Measurements from ENCODE around the gene IL2RA. TPM values are rescaled to one million over a fixed set of nuclear protein-coding genes. Genes with fewer than 3 reads are reported as not detected.

The IL2RA gene
- total RNA-seq, 4 donors from 2014 or later = 0.15 to 0.28 TPM; not detected in 2

DNA sequence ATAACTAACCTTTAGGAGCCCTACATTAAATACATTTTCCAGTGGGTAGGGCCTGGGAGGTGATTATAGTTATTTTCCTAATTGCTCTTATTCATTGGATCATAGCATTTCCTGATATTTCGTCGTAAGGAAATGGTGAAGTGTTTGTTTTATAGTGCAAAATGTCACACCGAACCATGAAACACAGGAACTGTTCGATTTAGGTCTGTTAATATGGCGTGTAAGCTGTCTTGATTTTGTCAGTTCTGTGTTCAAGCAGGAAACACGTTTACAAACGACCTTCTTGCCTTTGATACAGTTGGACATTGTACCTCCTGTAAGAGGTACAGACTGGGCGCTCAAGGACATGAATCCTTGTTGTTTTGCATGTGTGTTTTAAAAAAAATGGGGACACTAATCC is 41.4 kb upstream of the IL2RA start:
- Histone ChIP-seq H3K36me3 (no peaks in the 10 kb centered on the region), H3K27me3 (no peaks in the 10 kb centered on the region), H3K9me3 (no peaks in the 10 kb centered on the region), H3K4me3 (no peak overlapping the region), H3K4me1 (no peaks in the 10 kb centered on the region), H3K27ac (no peak overlapping the region)
- TF ChIP-seq, protein P1, sequence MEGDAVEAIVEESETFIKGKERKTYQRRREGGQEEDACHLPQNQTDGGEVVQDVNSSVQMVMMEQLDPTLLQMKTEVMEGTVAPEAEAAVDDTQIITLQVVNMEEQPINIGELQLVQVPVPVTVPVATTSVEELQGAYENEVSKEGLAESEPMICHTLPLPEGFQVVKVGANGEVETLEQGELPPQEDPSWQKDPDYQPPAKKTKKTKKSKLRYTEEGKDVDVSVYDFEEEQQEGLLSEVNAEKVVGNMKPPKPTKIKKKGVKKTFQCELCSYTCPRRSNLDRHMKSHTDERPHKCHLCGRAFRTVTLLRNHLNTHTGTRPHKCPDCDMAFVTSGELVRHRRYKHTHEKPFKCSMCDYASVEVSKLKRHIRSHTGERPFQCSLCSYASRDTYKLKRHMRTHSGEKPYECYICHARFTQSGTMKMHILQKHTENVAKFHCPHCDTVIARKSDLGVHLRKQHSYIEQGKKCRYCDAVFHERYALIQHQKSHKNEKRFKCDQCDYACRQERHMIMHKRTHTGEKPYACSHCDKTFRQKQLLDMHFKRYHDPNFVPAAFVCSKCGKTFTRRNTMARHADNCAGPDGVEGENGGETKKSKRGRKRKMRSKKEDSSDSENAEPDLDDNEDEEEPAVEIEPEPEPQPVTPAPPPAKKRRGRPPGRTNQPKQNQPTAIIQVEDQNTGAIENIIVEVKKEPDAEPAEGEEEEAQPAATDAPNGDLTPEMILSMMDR (IDR thresholded peaks at IDR 0.05) = no peak
- TF ChIP-seq POLR2A (IDR thresholded peaks at IDR 0.05) = no peak
- intact Hi-C loops (cut with DNase I; ENCODE audit: low total_unique reads) = no loop called here
- DNase-seq = no peak

- H3K36me3 ChIP-seq = no peaks in the 10 kb centered on the region
- H3K4me1 ChIP-seq = no peaks in the 10 kb centered on the region
Measured at GRCh38 chr10:6102128-6102527, 40.0 kb upstream of the IL2RA start.

GRCh38 chr10:6101181-6101580 is 39.0 kb upstream of the IL2RA start:
- H3K4me3 ChIP-seq = no peak overlapping the region
- intact Hi-C loops (cut with DNase I; ENCODE audit: low total_unique reads) = no loop called here
- H3K9me3 ChIP-seq = no peaks in the 10 kb centered on the region
- H3K27me3 ChIP-seq = no peaks in the 10 kb centered on the region
- H3K4me1 ChIP-seq = no peaks in the 10 kb centered on the region
- TF ChIP-seq, protein P1 (IDR thresholded peaks at IDR 0.05) = no peak
- TF ChIP-seq POLR2A (IDR thresholded peaks at IDR 0.05) = no peak
- H3K27ac ChIP-seq = no peak overlapping the region
- DNase-seq = no peak
- no peaks in the 10 kb centered on the region for H3K36me3 ChIP-seq

More at GRCh38 chr10:6102128-6102527, 40.0 kb upstream of the IL2RA start:
- Histone ChIP-seq H3K4me3 (no peak overlapping the region), H3K27ac (no peak overlapping the region), H3K27me3 (no peaks in the 10 kb centered on the region), H3K9me3 (no peaks in the 10 kb centered on the region)
- no peak for DNase-seq
- no peak for TF ChIP-seq POLR2A (IDR thresholded peaks at IDR 0.05)
- TF ChIP-seq, protein P1 (IDR thresholded peaks at IDR 0.05) = no peak
- intact Hi-C loops (cut with DNase I; ENCODE audit: low total_unique reads) = no loop called here

DNA sequence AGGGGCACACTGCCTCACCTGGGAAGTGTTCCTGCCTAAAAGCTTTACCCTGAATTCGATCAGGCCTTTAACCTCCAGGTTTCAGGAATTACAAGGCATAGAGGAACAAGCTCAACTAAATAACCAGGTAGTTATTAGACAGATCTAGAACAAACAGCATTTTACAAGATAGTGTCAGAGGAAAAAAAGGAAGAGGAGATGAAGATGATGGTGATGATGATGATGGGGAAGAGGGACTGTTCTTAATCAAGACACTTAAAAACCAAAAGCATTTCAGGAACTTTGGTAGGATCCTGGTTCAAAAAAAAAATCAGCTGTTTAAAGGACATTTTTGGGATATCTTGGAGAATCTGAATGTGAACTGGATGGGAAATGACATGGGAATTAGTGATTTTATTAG is 38.2 kb upstream of the IL2RA start:
- Histone ChIP-seq H3K4me3 (no peak overlapping the region), H3K36me3 (no peaks in the 10 kb centered on the region), H3K27ac (no peak overlapping the region), H3K4me1 (peaks cover 0 to 8% of the 10 kb centered on the region in 2 donors), H3K9me3 (no peaks in the 10 kb centered on the region), H3K27me3 (no peaks in the 10 kb centered on the region)
- TF ChIP-seq, protein P1 (IDR thresholded peaks at IDR 0.05) = no peak
- TF ChIP-seq POLR2A (IDR thresholded peaks at IDR 0.05) = no peak
- no peak for DNase-seq
- intact Hi-C loops (cut with DNase I; ENCODE audit: low total_unique reads) = no loop called here

DNA sequence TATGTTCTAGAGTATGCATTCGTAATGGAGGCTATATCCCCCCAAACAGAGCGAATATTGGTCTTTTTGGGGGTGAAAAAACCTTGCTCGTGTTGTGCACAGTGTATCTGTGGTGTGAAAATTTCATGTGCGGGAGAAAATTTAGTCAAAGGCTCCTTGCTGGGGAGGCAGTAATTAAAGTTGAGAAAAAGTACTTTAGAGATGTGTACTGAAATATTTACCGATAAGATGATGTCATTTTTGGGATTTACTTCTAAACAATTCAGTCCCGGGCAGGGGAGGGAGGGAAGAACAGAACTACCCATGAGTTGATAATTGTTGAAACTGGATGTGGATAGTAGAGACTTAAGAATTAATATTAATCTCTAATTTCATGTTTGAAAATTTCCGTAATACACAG is 36.0 kb upstream of the IL2RA start:
- H3K27me3 ChIP-seq = no peaks in the 10 kb centered on the region
- H3K27ac ChIP-seq = no peak overlapping the region
- TF ChIP-seq, protein P1 (IDR thresholded peaks at IDR 0.05) = no peak
- TF ChIP-seq POLR2A (IDR thresholded peaks at IDR 0.05) = no peak
- H3K9me3 ChIP-seq = no peaks in the 10 kb centered on the region
- intact Hi-C loops (cut with DNase I; ENCODE audit: low total_unique reads) = no loop called here
- DNase-seq = no peak
- H3K4me1 ChIP-seq = peaks cover 0 to 10% of the 10 kb centered on the region in 2 donors
- no peaks in the 10 kb centered on the region for H3K36me3 ChIP-seq
- no peak overlapping the region for H3K4me3 ChIP-seq
